Testis (tissue), 2 donors: ENCODE results near the gene AUTS2.

Source experiments
- POLR2A ChIP-seq: fragments of 450-650 bp; IDR thresholded peaks from one replicate; pipeline ENCODE4 v1.6.1; 2017; ENCODE audit warnings: antibody characterized with exemption, mild to moderate bottlenecking, moderate library complexity
- TF ChIP-seq, protein P1 (sequence below), 3 experiments: fragments of 450-650 bp in 2 of 3; fragments of 200-600 bp in 1 of 3; sonication (generic) in 1 of 3; IDR thresholded peaks; one replicate each; pipeline ENCODE4 v1.5.1; 2016 to 2019; ENCODE audit warnings: antibody characterized with exemption in 3 of 3, mild to moderate bottlenecking in 2 of 3, moderate library complexity in 1 of 3

DNA sequence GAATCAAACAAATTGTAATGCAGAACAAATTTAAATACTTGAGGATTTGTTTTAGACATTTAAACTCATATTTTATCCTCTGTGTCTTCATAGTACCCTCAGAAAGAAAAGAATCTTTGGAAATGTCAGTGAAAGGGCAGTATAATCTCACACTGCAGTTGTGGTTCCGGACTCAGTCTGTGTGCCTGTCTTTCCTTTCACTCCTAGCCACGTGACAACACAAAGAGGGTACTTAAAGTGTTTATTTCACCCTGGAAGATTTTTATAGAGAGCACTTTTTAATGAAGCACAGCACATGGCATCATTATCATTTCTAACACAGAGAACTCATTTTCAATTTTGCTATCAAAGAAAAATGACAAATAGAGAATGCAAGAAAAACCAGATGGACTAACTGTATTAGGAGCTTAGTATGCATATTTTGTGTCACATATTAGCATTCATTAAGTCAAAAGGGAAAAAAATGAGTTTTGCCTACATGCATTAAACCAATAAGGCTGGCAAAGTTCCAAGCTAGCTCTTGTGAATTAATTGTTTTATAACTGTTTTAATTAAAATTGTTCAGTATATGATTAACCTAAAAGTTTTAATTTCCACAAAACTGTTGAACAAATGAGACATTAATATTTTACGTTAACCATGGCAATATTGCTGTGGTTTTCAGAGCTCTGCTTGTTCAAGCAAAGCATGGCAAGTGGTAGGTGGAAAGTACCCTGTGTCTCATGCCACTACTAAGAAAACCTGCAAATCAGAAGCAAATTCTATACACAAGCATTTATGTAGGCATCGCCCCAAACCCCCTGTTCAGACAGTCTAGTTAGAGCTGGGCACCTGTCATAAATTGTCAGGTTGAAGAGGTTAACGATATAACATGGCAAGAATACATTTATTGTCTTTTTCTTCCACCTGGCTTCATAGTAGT, 65.9 kb downstream of the AUTS2 start:
- TF ChIP-seq, protein P1, sequence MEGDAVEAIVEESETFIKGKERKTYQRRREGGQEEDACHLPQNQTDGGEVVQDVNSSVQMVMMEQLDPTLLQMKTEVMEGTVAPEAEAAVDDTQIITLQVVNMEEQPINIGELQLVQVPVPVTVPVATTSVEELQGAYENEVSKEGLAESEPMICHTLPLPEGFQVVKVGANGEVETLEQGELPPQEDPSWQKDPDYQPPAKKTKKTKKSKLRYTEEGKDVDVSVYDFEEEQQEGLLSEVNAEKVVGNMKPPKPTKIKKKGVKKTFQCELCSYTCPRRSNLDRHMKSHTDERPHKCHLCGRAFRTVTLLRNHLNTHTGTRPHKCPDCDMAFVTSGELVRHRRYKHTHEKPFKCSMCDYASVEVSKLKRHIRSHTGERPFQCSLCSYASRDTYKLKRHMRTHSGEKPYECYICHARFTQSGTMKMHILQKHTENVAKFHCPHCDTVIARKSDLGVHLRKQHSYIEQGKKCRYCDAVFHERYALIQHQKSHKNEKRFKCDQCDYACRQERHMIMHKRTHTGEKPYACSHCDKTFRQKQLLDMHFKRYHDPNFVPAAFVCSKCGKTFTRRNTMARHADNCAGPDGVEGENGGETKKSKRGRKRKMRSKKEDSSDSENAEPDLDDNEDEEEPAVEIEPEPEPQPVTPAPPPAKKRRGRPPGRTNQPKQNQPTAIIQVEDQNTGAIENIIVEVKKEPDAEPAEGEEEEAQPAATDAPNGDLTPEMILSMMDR (IDR thresholded peaks at IDR 0.05) = no peak
- TF ChIP-seq POLR2A = no peak
